ENCODE data around the gene KLHL1.
"Not testable (repeated sequence)": the region's sequence is repeated elsewhere in the genome, so short reads cannot be mapped to it uniquely, and the experiment has no call there.

KLHL1 gene, protein sequence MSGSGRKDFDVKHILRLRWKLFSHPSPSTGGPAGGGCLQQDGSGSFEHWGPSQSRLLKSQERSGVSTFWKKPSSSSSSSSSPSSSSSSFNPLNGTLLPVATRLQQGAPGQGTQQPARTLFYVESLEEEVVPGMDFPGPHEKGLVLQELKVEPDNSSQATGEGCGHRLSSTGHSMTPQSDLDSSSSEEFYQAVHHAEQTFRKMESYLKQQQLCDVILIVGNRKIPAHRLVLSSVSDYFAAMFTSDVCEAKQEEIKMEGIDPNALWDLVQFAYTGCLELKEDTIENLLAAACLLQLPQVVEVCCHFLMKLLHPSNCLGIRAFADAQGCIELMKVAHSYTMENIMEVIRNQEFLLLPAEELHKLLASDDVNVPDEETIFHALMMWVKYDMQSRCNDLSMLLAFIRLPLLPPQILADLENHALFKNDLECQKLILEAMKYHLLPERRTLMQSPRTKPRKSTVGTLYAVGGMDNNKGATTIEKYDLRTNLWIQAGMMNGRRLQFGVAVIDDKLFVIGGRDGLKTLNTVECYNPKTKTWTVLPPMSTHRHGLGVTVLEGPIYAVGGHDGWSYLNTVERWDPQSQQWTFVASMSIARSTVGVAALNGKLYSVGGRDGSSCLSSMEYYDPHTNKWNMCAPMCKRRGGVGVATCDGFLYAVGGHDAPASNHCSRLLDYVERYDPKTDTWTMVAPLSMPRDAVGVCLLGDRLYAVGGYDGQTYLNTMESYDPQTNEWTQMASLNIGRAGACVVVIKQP

DNA sequence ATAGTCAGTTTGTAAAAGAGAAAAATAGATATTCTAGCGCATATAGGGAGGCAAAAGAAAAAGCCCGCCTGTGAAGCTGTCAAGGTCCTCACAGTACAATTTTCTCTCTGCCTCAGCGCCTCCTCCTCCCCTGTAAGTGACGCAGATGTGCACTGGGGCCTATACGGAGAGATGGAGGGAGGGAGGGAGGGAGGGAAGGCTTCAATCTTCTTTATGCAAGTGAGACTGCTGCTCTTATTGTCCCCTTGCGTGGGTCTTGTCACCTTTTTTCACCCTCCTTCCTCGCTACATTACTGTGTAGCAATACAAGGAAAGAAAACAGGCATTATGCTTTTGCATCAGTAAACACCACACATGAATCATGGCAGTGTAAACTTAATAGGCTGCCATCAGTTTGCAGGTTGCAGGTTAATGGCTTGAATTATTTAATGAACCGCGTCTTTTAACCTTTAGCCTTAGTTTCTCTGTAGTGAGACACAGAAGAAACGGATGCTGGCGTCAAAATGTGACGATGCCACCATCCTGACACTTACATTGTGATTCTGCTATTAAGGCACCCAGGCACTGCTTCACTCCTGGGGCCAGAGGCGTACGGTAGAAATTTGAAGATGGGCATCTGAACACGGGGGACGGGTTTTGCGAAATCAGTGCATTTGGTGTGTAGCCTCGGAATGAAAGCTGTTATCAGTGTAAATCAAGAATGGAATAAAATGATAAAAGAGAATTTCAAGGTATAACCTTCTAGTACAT lies at the start of gene KLHL1:
KLHL1 (minus strand) TSS at position 97 of the 750 bp plus-strand sequence. CDS start 753 bp downstream, outside the sequence.
- Histone ChIP-seq H3K9me2 (replicated peaks; ENCODE audit: low read depth, low read length) (no peaks in the 10 kb centered on the region), H3F3A (ENCODE audit: low read depth) (no peaks in the 10 kb centered on the region), H3K36me3 (ENCODE audit: insufficient read depth, low read length) (no peaks in the 10 kb centered on the region), H3K4me1 (ENCODE audit: insufficient read depth, low read length, poor library complexity, severe bottlenecking) (no peaks in the 10 kb centered on the region), H3K9me3 (ENCODE audit: insufficient read depth, low read depth, low read length) (no peaks in the 10 kb centered on the region), H3K79me2 (ENCODE audit: insufficient read depth, low read length) (no peaks in the 10 kb centered on the region), H2AFZ (ENCODE audit: low read length) (no peak within 1 kb of the TSS), H3K4me2 (ENCODE audit: low read depth, low read length, poor library complexity, severe bottlenecking) (no peak within 1 kb of the TSS), H3K27me3 (ENCODE audit: insufficient read depth, low read length, poor library complexity, severe bottlenecking) (no peaks in the 10 kb centered on the region), H3K9ac (ENCODE audit: low read depth, low read length, poor library complexity, severe bottlenecking) (no peak within 1 kb of the TSS), H4K20me1 (ENCODE audit: insufficient read depth, low read length, poor library complexity, severe bottlenecking) (no peaks in the 10 kb centered on the region), H3K4me3 (ENCODE audit: low read length, poor library complexity, severe bottlenecking) (no peak within 1 kb of the TSS)
- TF ChIP-seq CTCF (conservative IDR thresholded peaks at IDR 0.05; ENCODE audit: low read length) (no peak), EZH2phosphoT487 (IDR thresholded peaks at IDR 0.05; ENCODE audit: borderline replicate concordance) (no peak)

- H3K9me2 ChIP-seq (replicated peaks; ENCODE audit: low read depth, low read length); H3K36me3 ChIP-seq (ENCODE audit: insufficient read depth, low read length); H3K9me3 ChIP-seq (ENCODE audit: insufficient read depth, low read depth, low read length); H3K27me3 ChIP-seq (ENCODE audit: insufficient read depth, low read length, poor library complexity, severe bottlenecking); H3K4me1 ChIP-seq (ENCODE audit: insufficient read depth, low read length, poor library complexity, severe bottlenecking); H3K79me2 ChIP-seq (ENCODE audit: insufficient read depth, low read length); H3K9ac ChIP-seq (ENCODE audit: low read depth, low read length, poor library complexity, severe bottlenecking); H3K4me2 ChIP-seq (ENCODE audit: low read depth, low read length, poor library complexity, severe bottlenecking); H2AFZ ChIP-seq (ENCODE audit: low read length); H3F3A ChIP-seq (ENCODE audit: low read depth); H3K4me3 ChIP-seq (ENCODE audit: low read length, poor library complexity, severe bottlenecking); H4K20me1 ChIP-seq (ENCODE audit: insufficient read depth, low read length, poor library complexity, severe bottlenecking): not testable (repeated sequence)
Measured at GRCh38 chr13:70142658-70143057, 34.4 kb upstream of the KLHL1 start.

DNA sequence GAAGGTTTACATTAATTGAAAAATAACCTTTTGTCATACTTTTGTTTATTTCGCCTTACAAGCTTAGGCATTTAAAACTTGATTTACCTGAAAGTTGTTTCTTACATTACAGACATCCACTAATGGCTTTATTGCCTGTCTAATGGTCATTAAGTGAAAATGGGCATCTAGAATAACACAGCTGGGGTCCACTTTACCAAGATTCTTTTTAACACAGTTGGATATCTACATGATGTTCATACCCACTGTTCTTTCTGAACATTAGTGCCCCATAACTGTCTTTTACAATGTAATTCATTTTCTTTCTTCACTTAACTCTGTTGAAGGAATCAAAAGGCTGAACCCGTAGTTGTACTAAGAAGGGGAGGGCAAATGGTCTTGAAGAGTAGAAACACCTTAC lies 19.8 kb upstream of the KLHL1 start:
- Histone ChIP-seq H3K4me1 (ENCODE audit: insufficient read depth, low read length, poor library complexity, severe bottlenecking) (no peaks in the 10 kb centered on the region), H3K4me3 (ENCODE audit: low read length, poor library complexity, severe bottlenecking) (no peak overlapping the region), H3K27me3 (ENCODE audit: insufficient read depth, low read length, poor library complexity, severe bottlenecking) (no peaks in the 10 kb centered on the region), H3F3A (ENCODE audit: low read depth) (no peaks in the 10 kb centered on the region), H3K9me3 (ENCODE audit: insufficient read depth, low read depth, low read length) (no peaks in the 10 kb centered on the region), H3K9ac (ENCODE audit: low read depth, low read length, poor library complexity, severe bottlenecking) (no peak overlapping the region), H3K79me2 (ENCODE audit: insufficient read depth, low read length) (no peaks in the 10 kb centered on the region), H3K9me2 (replicated peaks; ENCODE audit: low read depth, low read length) (no peaks in the 10 kb centered on the region), H3K36me3 (ENCODE audit: insufficient read depth, low read length) (no peaks in the 10 kb centered on the region), H2AFZ (ENCODE audit: low read length) (no peak overlapping the region), H4K20me1 (ENCODE audit: insufficient read depth, low read length, poor library complexity, severe bottlenecking) (no peaks in the 10 kb centered on the region), H3K4me2 (ENCODE audit: low read depth, low read length, poor library complexity, severe bottlenecking) (no peak overlapping the region)
- TF ChIP-seq CTCF (conservative IDR thresholded peaks at IDR 0.05; ENCODE audit: low read length), result no peak
- TF ChIP-seq EZH2phosphoT487 (IDR thresholded peaks at IDR 0.05; ENCODE audit: borderline replicate concordance), result no peak

Data from Loucy (cell line).